RWPE1 (cell line): ENCODE measurements around the gene STK32C.

ENCODE experiments used
- CTCF ChIA-PET: fragments of 350-600 bp; sonication (Branson Sonifier 250); formaldehyde crosslinking; extraction: SDS; loops from one replicate; lab custom pipeline; 2021; lab: Yijun Ruan, JAX
- POLR2A ChIA-PET: fragments of 400-600 bp; formaldehyde crosslinking; extraction: SDS; loops from one replicate; lab custom pipeline; 2020; ENCODE audit warnings: antibody characterized with exemption; ENCODE audit not compliant: low non-redundant PET; lab: Yijun Ruan, JAX
- DNase-seq: peaks from one replicate; pipeline ENCODE4 v3.0.0; 2012; ENCODE audit warnings: low spot score
- H3K27ac ChIP-seq: fragments of 450-650 bp; 2 replicates; pipeline ENCODE4 v1.5.1; 2017
- TF ChIP-seq, protein P1 (sequence below): fragments of 450-650 bp; conservative IDR thresholded peaks from 2 replicates; pipeline ENCODE4 v1.5.1; 2017; ENCODE audit warnings: low read depth, mild to moderate bottlenecking

STK32C gene

DNA sequence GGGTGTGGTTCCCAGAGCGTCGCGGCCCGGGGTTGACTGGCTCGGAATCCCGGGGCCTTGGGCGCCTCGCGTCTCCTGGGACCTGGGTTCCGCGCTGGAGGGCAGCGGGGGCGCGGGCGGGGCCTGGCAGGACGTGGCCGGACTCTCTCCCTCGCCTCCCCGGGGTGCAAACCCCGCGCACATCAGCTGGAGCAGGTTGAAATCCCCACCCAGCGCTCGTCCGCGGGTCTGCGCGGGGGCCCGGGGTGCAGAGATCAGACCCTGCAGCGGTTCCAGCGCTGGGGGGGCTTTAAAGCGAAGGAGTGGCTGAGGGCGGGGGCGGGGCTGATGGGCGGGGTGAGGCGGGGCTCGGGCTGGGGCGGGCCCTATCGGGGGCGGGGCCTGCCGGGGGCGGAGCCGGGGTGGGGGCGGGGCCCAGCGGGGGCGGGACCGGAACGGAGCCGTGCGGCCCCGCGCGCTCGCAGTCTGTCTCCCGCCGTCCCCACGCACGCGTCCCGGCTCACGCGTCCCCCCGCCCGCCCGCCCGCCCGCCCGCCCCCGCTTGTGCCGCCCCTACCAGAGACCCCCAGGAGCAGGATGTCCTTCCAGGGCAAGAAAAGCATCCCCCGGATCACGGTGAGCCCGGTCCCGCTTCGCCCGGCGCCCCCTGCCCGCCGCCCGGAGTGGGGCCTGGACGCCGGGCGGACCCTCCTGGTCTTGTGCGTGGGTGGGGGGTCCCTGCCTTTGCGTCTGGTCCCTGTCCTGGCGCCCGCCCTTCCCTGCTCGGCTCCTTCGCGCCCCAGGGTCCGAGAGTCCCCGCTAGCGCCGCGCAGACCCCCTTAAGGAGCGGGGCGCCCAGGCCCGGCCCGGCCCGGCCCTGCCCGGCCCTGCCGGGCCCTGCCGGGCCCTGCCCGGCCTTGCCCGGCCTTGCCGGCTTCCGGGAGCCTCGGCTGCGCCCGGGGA, 121.0 kb downstream of the STK32C start, which contains the start of gene DPYSL4:
Gene DPYSL4, plus strand, starts transcription at position 461 of the 942 bp plus-strand sequence. Its CDS starts 116 bp downstream, at position 577.
- POLR2A ChIA-PET = no interaction called here
- peak; percentile 82 for DNase-seq
- CTCF ChIA-PET = no interaction called here
- no peak within 1 kb of the TSS for H3K27ac ChIP-seq
- TF ChIP-seq, protein P1, sequence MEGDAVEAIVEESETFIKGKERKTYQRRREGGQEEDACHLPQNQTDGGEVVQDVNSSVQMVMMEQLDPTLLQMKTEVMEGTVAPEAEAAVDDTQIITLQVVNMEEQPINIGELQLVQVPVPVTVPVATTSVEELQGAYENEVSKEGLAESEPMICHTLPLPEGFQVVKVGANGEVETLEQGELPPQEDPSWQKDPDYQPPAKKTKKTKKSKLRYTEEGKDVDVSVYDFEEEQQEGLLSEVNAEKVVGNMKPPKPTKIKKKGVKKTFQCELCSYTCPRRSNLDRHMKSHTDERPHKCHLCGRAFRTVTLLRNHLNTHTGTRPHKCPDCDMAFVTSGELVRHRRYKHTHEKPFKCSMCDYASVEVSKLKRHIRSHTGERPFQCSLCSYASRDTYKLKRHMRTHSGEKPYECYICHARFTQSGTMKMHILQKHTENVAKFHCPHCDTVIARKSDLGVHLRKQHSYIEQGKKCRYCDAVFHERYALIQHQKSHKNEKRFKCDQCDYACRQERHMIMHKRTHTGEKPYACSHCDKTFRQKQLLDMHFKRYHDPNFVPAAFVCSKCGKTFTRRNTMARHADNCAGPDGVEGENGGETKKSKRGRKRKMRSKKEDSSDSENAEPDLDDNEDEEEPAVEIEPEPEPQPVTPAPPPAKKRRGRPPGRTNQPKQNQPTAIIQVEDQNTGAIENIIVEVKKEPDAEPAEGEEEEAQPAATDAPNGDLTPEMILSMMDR = no peak

DNA sequence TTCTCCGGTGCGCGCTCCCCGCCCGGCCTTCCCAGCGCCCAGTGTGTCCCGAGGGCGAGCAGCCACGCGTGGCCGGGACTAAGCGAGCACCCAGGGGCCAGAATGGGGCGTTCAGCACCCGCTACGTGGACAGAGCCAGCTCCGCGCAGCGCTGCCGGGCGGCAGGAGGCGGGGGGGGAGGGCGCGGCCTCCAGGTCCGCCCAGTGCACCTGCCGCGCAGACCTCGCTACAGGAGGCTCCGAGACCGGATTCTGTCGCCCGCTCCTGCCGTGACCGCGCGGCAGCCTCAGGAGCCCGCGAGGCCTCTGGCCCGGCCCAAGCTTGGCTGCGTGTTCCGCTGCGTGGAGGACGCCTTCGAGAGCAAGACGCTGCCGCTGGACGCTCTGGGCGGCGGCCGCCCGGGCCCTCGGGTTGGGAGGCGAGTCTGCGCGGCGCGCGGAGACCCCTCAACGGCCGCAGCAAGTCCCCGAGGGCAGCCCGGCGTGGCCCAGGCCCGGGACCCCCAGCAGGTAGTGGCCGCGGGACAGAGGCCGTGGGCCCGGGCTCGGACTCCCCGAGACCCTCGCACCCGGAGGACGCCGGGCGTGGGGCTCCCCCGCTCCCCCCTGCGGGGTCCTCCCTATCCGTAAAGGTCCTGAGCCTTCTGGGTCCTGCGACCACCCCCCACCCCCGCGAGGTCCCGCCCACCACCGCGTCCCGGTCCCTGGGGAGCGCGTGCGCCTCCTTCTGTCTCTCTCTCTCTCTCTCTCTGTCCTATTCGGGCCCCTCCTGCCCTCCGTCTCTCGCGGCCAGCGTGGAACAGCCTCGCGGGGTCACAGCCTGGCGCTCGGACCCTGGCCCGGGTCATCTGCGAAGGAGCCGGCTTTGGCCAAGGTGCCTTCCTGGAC, 121.9 kb downstream of the STK32C start:
- POLR2A ChIA-PET = no interaction called here

DNA sequence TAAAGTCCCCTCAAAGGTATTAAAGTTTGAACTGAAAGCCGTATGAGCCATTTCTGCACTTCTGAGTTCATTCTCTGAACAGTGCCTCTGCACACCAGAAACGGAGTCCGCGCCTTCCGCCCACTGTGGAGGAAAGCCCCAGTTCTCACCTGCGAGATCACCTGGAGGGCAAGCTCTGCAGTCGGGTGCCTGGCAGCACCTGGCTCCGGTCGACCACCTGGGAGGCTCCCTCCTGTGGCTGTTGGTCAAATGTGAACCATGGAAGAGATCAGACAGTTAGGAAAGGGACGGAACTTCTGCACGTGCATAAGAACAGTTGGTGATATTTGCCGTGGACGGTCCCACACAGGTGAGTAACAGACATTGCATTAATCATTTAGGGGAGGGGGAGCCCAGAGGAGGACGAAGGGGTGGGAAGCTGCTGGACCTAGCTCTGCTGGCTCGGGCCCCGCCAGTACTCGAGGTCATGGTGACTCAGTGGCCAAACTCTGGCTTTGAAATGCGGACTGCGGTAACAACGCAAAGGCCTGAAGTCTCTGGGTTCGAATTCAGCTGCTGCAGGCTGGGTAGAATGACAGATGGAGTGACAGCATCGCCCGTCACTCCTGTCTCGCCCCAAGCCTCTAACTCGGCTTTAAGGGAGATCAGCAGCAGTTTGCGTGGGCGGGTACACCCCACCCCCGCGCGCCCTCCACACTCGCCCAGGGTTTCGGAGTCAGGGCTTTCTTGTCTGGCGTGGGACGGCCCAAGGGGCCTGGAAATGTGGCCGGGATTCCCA, 122.7 kb downstream of the STK32C start:
- no peak for DNase-seq
- ChIA-PET CTCF (no interaction called here), POLR2A (no interaction called here)
- no peak overlapping the region for H3K27ac ChIP-seq
- TF ChIP-seq, protein P1 = no peak

More for the DNA sequence above, 121.9 kb downstream of the STK32C start:
- TF ChIP-seq, protein P1 = no peak
- DNase-seq = peak; percentile 71
- H3K27ac ChIP-seq = no peak overlapping the region
- CTCF ChIA-PET = interaction anchor here (0.6 kb wide), 1 partner anchor 202 kb away, joined by 5 read pairs; no protein-coding TSS in a partner anchor

DNA sequence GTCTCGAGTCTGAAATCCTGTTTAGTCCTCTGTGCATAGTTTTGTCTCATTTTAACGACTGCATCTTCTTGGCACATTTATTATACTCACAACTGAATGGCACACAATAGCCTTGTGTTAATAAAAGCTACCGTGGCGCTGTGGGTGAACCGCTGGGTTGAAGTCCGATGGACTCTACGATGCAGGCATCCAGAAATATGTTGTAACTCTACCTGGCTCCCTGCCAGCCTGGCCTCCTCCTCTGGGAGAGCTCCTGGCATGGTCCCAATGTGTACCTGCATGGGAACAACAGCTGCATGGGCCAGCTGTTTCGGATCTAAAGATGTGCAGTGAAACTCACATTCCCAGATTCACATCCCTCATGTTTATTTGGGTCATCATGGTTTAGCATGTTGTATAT, 124.7 kb downstream of the STK32C start:
- no peak overlapping the region for H3K27ac ChIP-seq
- POLR2A ChIA-PET = no interaction called here
- no peak for DNase-seq
- TF ChIP-seq, protein P1 = no peak
- CTCF ChIA-PET = interaction anchor here (0.7 kb wide), 1 partner anchor 13 kb away, joined by 3 read pairs; no protein-coding TSS in a partner anchor

GRCh38 chr10:132182591-132182990, 125.2 kb downstream of the STK32C start:
- TF ChIP-seq, protein P1 = no peak
- ChIA-PET CTCF (interaction anchor here (0.6 to 0.7 kb wide), 2 partner anchors 11 to 12 kb away, joined by 3 read pairs; no protein-coding TSS in a partner anchor), POLR2A (no interaction called here)
- H3K27ac ChIP-seq = no peak overlapping the region
- no peak for DNase-seq
